Astrocyte (in vitro differentiated cells and primary cell): ENCODE measurements around the gene OCIAD1. TPM values are rescaled to one million over a fixed set of nuclear protein-coding genes. Genes with fewer than 3 reads are reported as not detected.
"Not testable (repeated sequence)": the region's sequence is repeated elsewhere in the genome, so short reads cannot be mapped to it uniquely, and the experiment has no call there.

Experiments
- DNase-seq: peaks from one replicate; pipeline ENCODE4 v3.0.0-alpha.2; 2010; ENCODE audit warnings: low read depth
- FAIRE-seq: peaks from 2 replicates; lab custom pipeline; 2011; peaks lifted over from hg19 to GRCh38; lab: Jason Lieb, UNC
- H2AFZ ChIP-seq: 2 replicates; pipeline ENCODE4 v1.6.0; 2012; ENCODE audit warnings: low read depth, low read length, inconsistent platforms
- H3K27ac ChIP-seq: 2 replicates; pipeline ENCODE4 v1.5.1; 2011; ENCODE audit warnings: low read depth, low read length, inconsistent platforms
- H3K27me3 ChIP-seq: 2 replicates; pipeline ENCODE4 v1.6.0; 2011; ENCODE audit warnings: low read length, inconsistent platforms; ENCODE audit not compliant: insufficient read depth
- H3K36me3 ChIP-seq: 2 replicates; pipeline ENCODE4 v1.5.1; 2011; ENCODE audit warnings: low read length, inconsistent platforms; ENCODE audit not compliant: insufficient read depth
- H3K4me1 ChIP-seq: 2 replicates; pipeline ENCODE4 v1.5.1; 2011; ENCODE audit warnings: low read length, inconsistent platforms; ENCODE audit not compliant: insufficient read depth
- H3K4me2 ChIP-seq: 2 replicates; pipeline ENCODE4 v1.6.0; 2012; ENCODE audit warnings: low read length, inconsistent platforms
- H3K4me3 ChIP-seq: 2 replicates; pipeline ENCODE4 v1.5.1; 2011; ENCODE audit warnings: low read depth, mild to moderate bottlenecking, low read length, inconsistent platforms; ENCODE audit not compliant: insufficient read depth
- H3K79me2 ChIP-seq: 2 replicates; pipeline ENCODE4 v1.6.0; 2012; ENCODE audit warnings: mild to moderate bottlenecking, low read length, inconsistent platforms; ENCODE audit not compliant: insufficient read depth
- H3K9ac ChIP-seq: 2 replicates; pipeline ENCODE4 v1.6.0; 2012; ENCODE audit warnings: mild to moderate bottlenecking, low read length, inconsistent platforms
- H3K9me3 ChIP-seq: 2 replicates; pipeline ENCODE4 v1.5.1; 2012; ENCODE audit warnings: low read depth, mild to moderate bottlenecking, low read length, inconsistent platforms; ENCODE audit not compliant: insufficient read depth
- H4K20me1 ChIP-seq: 2 replicates; pipeline ENCODE4 v1.6.0; 2012; ENCODE audit warnings: low read length, inconsistent platforms; ENCODE audit not compliant: insufficient read depth
- H3K27ac Mint-ChIP-seq: one replicate; pipeline ENCODE4 v1.8.0; 2021; ENCODE audit warnings: mild to moderate bottlenecking, mixed read lengths; ENCODE audit not compliant: unreplicated experiment
- H3K27me3 Mint-ChIP-seq: one replicate; pipeline ENCODE4 v1.8.0; 2021; ENCODE audit warnings: low read depth, mixed read lengths; ENCODE audit not compliant: unreplicated experiment
- H3K36me3 Mint-ChIP-seq: one replicate; pipeline ENCODE4 v1.8.0; 2021; ENCODE audit warnings: low read depth, mixed read lengths; ENCODE audit not compliant: unreplicated experiment
- H3K4me1 Mint-ChIP-seq: one replicate; pipeline ENCODE4 v1.8.0; 2021; ENCODE audit warnings: low read depth, mixed read lengths; ENCODE audit not compliant: unreplicated experiment
- H3K4me3 Mint-ChIP-seq: one replicate; pipeline ENCODE4 v1.8.0; 2021; ENCODE audit warnings: mild to moderate bottlenecking, moderate library complexity, mixed read lengths; ENCODE audit not compliant: unreplicated experiment
- H3K9me3 Mint-ChIP-seq: one replicate; pipeline ENCODE4 v1.8.0; 2021; ENCODE audit warnings: mild to moderate bottlenecking, mixed read lengths; ENCODE audit not compliant: unreplicated experiment
- EZH2 ChIP-seq: IDR thresholded peaks from 2 replicates; pipeline ENCODE4 v1.6.1; 2012; ENCODE audit warnings: mild to moderate bottlenecking, low read length, inconsistent platforms; ENCODE audit not compliant: insufficient read depth
- total RNA-seq: library from RNA; stranded (reverse); gene quantifications from 2 replicates; pipeline ENCODE4 v1.2.1, GENCODE V29; 2021
- TF ChIP-seq, protein P1 (sequence below): IDR thresholded peaks from 2 replicates; pipeline ENCODE4 v1.5.1; 2011; ENCODE audit warnings: low read depth, mild to moderate bottlenecking, inconsistent platforms, low read length, moderate library complexity; ENCODE audit not compliant: insufficient read depth

The OCIAD1 gene
- total RNA-seq, 1 donor from 2014 or later, result 144 TPM

DNA sequence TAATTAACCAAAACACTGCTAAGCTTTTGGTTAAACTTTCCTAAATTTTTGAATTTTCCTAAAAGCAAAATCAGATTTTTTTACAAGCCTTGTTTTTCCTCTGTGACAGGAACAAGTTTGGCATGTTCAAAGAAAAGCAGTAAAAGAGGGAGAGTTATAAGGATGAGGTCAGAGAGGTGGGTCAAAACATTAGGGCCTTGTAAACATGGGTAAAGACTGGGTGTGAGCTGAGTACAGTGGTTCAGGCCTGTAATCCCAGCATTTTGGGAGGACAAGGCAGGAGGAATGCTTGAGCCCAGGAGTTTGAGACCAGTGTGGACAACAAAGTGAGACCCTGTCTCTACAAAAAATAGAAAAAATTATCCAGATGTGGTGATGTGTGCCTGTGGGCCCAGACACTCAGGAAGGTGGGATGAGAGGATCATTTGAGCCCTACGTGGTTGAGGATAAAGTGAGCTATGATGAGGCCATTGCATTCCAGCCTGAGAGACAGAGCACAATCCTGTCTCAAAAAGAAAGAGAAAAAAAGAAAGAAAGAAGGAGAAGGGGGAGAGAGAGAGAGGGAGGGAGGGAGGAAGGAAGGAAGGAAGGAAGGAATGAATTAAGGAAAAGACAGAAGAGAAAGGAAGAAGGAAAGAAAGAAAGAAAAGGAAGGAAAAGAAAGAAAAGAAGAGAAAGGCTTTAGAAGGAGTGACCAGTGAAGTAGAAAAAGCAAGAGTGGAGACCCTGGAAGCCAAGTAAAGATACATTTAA lies 33.8 kb upstream of the OCIAD1 start:
- Histone ChIP-seq H4K20me1 (no peaks in the 10 kb centered on the region), H3K4me1 (peaks cover 18% of the 10 kb centered on the region), H3K9me3 (no peaks in the 10 kb centered on the region), H2AFZ (no peak overlapping the region), H3K79me2 (no peaks in the 10 kb centered on the region), H3K4me2 (no peak overlapping the region), H3K27ac (no peak overlapping the region), H3K27me3 (no peaks in the 10 kb centered on the region), H3K36me3 (no peaks in the 10 kb centered on the region), H3K4me3 (no peak overlapping the region), H3K9ac (no peak overlapping the region)
- Mint-ChIP-seq H3K27me3 (no peaks in the 10 kb centered on the region), H3K4me1 (peaks cover 10% of the 10 kb centered on the region), H3K4me3 (peak overlapping the region; percentile 40), H3K9me3 (no peaks in the 10 kb centered on the region), H3K27ac (no peak overlapping the region), H3K36me3 (no peaks in the 10 kb centered on the region)
- DNase-seq (no peak), FAIRE-seq (no peak)
- TF ChIP-seq EZH2, result no peak
- TF ChIP-seq, protein P1, sequence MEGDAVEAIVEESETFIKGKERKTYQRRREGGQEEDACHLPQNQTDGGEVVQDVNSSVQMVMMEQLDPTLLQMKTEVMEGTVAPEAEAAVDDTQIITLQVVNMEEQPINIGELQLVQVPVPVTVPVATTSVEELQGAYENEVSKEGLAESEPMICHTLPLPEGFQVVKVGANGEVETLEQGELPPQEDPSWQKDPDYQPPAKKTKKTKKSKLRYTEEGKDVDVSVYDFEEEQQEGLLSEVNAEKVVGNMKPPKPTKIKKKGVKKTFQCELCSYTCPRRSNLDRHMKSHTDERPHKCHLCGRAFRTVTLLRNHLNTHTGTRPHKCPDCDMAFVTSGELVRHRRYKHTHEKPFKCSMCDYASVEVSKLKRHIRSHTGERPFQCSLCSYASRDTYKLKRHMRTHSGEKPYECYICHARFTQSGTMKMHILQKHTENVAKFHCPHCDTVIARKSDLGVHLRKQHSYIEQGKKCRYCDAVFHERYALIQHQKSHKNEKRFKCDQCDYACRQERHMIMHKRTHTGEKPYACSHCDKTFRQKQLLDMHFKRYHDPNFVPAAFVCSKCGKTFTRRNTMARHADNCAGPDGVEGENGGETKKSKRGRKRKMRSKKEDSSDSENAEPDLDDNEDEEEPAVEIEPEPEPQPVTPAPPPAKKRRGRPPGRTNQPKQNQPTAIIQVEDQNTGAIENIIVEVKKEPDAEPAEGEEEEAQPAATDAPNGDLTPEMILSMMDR, result no peak

DNA sequence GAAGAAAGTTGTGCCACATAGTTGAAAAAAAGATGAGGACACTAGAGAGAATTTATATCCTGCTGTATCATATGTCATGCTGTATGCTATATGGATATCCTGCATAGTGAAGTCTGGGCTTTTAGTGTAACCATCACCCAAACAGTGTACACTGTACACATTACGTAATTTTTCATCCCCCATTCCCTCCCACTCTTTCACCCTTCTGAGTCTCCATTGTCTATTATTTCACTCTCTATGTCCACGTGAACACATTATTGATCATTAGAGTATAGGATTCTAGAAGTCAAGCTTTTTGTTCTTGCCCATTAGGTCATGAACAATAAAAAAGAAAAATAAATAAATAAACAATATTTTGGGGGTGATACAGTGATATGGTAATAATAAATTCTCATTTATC lies 32.8 kb upstream of the OCIAD1 start:
- H3K79me2 ChIP-seq, result no peaks in the 10 kb centered on the region
- H3K27ac Mint-ChIP-seq, result no peak overlapping the region
- no peaks in the 10 kb centered on the region for H3K9me3 ChIP-seq
- H3K4me2 ChIP-seq, result no peak overlapping the region
- H3K4me3 Mint-ChIP-seq, result no peak overlapping the region
- H3K27me3 Mint-ChIP-seq, result no peaks in the 10 kb centered on the region
- H3K4me1 Mint-ChIP-seq, result peaks cover 10% of the 10 kb centered on the region
- no peak for FAIRE-seq
- peaks cover 21% of the 10 kb centered on the region for H3K4me1 ChIP-seq
- no peak for DNase-seq
- no peak overlapping the region for H2AFZ ChIP-seq
- no peaks in the 10 kb centered on the region for H3K27me3 ChIP-seq
- no peaks in the 10 kb centered on the region for H3K9me3 Mint-ChIP-seq
- no peak overlapping the region for H3K27ac ChIP-seq
- TF ChIP-seq, protein P1, result no peak
- no peak for TF ChIP-seq EZH2
- no peak overlapping the region for H3K9ac ChIP-seq
- H4K20me1 ChIP-seq, result no peaks in the 10 kb centered on the region
- H3K36me3 ChIP-seq, result no peaks in the 10 kb centered on the region
- H3K4me3 ChIP-seq, result no peak overlapping the region
- no peaks in the 10 kb centered on the region for H3K36me3 Mint-ChIP-seq

DNA sequence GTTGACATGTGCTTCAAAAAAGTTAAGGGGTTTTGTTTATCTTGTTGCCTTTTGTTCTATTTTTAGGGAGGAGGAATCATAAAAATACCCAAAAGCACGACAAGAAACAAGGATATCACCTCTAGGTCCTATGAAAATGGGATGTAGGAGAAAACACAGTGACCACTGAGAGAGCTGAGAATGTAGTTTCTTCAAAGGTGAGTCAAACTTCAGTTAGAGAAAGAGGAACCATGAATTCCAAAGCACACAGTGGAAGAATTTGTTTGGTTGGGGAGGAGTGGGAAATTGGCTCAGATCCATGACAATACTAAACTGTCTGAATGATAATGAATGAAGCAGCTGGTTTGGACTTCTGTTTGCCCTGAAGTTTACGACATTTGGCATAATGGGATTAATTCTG lies 31.7 kb upstream of the OCIAD1 start:
- H3K9me3 ChIP-seq, result no peaks in the 10 kb centered on the region
- DNase-seq, result peak; percentile 5
- H3K9ac ChIP-seq, result no peak overlapping the region
- no peaks in the 10 kb centered on the region for H4K20me1 ChIP-seq
- Mint-ChIP-seq H3K4me3 (no peak overlapping the region), H3K27ac (no peak overlapping the region), H3K27me3 (no peaks in the 10 kb centered on the region), H3K9me3 (no peaks in the 10 kb centered on the region), H3K36me3 (no peaks in the 10 kb centered on the region), H3K4me1 (peaks cover 10% of the 10 kb centered on the region)
- H2AFZ ChIP-seq, result peak overlapping the region; percentile 21
- no peaks in the 10 kb centered on the region for H3K27me3 ChIP-seq
- H3K27ac ChIP-seq, result no peak overlapping the region
- peaks cover 21% of the 10 kb centered on the region for H3K4me1 ChIP-seq
- no peaks in the 10 kb centered on the region for H3K79me2 ChIP-seq
- no peaks in the 10 kb centered on the region for H3K36me3 ChIP-seq
- peak overlapping the region; percentile 43 for H3K4me2 ChIP-seq
- FAIRE-seq, result peak; percentile 23
- H3K4me3 ChIP-seq, result no peak overlapping the region
- TF ChIP-seq, protein P1, result no peak
- no peak for TF ChIP-seq EZH2

DNA sequence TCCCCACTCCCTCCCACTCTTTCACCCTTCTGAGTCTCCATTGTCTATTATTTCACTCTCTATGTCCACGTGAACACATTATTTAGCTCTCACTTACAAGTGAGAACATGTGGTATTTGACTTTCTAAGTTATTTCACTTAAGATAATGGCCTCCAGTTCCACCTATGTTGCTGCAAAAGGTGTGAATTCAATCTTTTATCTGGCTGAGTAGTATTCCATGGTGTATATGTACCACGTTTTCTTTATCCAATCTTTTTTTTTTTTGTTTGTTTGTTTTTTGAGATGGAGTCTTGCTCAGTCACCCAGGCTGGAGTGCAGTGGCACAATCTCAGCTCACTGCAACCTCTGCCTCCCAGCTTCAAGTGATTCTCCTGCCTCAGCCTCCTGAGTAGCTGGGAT lies 30.7 kb upstream of the OCIAD1 start:
- not testable (repeated sequence) for H3K9ac ChIP-seq, H3K36me3 ChIP-seq, FAIRE-seq, H3K27me3 ChIP-seq, DNase-seq, H3K9me3 Mint-ChIP-seq, H3K79me2 ChIP-seq, H3K36me3 Mint-ChIP-seq, H3K4me1 Mint-ChIP-seq, H3K4me3 ChIP-seq, H3K9me3 ChIP-seq, H3K27me3 Mint-ChIP-seq, H4K20me1 ChIP-seq, H3K4me3 Mint-ChIP-seq, H2AFZ ChIP-seq, H3K27ac ChIP-seq, H3K4me2 ChIP-seq, H3K27ac Mint-ChIP-seq
- peaks cover 21% of the 10 kb centered on the region for H3K4me1 ChIP-seq
